Right hindlimb (tissue), 1 donor: ENCODE data around the gene DDX51.
A peak's percentile ranks its signal among the peaks of the same experiment; 100 is the strongest.

Experiments
- DNase-seq: peaks from one replicate; pipeline ENCODE4 v3.0.0-alpha.2; 2018

DDX51 gene, protein sequence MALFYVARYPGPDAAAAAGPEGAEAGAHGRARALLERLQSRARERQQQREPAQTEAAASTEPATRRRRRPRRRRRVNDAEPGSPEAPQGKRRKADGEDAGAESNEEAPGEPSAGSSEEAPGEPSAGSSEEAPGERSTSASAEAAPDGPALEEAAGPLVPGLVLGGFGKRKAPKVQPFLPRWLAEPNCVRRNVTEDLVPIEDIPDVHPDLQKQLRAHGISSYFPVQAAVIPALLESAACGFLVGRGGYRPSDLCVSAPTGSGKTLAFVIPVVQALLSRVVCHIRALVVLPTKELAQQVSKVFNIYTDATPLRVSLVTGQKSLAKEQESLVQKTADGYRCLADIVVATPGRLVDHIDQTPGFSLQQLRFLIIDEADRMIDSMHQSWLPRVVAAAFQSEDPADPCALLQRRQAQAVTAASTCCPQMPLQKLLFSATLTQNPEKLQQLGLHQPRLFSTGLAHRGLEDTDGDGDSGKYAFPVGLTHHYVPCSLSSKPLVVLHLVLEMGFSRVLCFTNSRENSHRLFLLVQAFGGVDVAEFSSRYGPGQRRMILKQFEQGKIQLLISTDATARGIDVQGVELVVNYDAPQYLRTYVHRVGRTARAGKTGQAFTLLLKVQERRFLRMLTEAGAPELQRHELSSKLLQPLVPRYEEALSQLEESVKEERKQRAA

GRCh38 chr12:132144115-132144809 lies at the start of gene DDX51, which contains the start of gene NOC4L:
Gene DDX51, minus strand, starts transcription at chr12:132144319. Its CDS starts 23 bp downstream, at chr12:132144296.
Gene NOC4L, plus strand, starts transcription at chr12:132144457. Its CDS starts 32 bp downstream, at chr12:132144489.
- DNase-seq: peak; percentile 95

GRCh38 chr12:132191715-132192553 lies 47.8 kb upstream of the DDX51 start:
- no peak for DNase-seq

- no peak for DNase-seq
Observed at GRCh38 chr12:132190834-132191500, 46.8 kb upstream of the DDX51 start.

- no peak for DNase-seq
Observed at GRCh38 chr12:132190012-132190755, 46.1 kb upstream of the DDX51 start.

DNA sequence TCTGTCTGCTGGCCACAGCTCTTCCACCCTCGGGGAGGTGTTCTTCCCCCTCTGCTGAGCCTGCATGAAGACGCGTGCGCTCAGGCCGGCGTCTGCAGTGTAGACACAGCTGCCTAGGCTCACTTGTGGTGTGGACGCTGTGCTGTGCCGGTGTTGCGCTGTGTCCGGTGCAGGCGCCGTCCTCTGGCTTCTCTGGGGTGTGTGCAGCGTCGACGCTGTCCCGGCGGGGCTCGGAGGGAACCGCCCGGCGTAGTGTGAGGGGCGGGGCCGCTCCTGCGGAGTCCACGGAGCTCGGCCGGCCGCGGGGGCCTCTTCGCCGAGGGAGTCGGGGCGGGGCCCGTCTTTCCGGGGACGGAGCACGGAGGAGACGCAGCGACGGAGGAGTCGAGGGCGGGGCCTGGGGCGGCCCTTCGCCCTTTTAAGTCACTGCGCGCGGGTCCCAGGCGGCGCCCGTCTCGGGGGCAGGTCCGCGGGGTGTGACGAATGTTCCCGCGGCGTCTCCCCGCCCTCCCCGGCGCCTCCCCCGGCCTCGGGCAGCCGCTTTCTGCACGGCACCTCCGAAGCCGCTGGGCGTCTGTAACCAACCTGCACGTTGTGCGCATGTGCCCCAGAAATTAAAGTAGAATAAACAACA lies 45.4 kb upstream of the DDX51 start:
- peak; percentile 78 for DNase-seq

- DNase-seq: no peak
Observed at GRCh38 chr12:132188916-132189325, 44.8 kb upstream of the DDX51 start.

- DNase-seq: no peak
Observed at GRCh38 chr12:132188451-132188901, 44.4 kb upstream of the DDX51 start.

- no peak for DNase-seq
Observed at GRCh38 chr12:132187646-132188450, 43.7 kb upstream of the DDX51 start.

DNA sequence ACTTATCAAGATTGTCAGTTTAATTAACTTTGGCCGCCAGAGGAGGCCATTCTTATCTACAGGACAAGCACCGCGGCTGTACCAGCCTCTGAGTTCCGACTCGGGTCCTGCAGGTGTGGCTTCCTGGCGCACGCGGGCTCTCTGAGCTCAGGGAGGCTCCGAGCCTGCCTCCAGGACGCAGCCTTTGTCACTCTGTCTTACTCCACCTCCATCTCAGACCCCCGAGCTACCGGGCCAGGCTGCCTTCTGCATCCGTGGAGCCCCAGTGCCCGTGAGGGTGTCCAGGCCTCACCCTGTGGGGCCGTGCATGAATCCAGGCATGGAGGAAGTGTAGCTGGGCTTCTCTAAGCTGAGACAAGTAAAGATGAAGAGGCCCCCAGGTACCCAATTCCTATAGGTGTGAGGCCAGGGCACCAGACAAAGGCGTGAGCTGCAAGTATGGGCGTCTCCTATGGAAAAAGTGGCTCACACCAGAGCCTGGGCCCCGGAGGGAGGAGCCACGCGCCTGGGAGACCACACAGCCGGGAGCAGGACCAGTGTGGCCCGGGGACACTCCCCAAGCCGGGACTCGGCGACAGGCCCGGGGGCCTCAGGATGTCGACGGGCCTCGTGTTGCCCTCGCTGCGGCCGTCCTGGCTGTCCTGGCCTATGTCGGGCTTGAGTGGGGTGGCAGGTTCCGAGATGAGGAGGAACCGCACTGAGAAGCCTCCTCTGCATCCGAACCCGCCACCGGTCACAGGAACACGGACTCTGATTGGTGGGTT lies 42.9 kb upstream of the DDX51 start:
- no peak for DNase-seq

DNA sequence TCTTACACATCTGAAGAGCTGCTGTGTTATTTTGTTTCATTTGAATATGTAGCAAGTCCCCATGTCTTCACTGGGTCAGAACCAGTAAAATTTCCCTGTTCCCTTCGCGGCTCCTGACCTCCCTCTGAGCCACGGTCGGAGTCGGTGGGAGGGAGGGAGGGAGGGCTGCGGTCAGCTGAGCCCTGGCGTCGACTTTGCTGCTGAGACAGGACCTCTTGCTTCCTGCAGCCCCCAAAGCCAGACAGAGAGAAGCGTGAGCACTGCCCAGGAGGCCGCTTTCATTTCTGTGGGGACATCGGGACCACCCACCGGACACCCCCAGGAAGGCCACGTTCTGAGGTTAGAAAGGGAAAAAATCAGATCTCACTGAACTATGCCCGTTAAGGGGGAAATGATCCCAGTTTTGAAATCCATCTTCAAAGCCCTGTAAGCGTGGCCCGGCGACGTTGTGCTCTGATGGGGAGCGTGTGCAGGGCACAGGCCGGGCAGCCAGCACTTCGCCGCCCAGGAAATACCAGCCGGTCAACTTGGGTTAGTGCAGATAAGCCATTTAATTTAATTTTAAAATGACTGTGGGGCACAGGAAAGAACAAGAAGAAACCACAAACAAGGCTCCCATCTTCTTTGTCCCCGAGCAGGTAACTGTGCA lies 42.2 kb upstream of the DDX51 start:
- no peak for DNase-seq

DNA sequence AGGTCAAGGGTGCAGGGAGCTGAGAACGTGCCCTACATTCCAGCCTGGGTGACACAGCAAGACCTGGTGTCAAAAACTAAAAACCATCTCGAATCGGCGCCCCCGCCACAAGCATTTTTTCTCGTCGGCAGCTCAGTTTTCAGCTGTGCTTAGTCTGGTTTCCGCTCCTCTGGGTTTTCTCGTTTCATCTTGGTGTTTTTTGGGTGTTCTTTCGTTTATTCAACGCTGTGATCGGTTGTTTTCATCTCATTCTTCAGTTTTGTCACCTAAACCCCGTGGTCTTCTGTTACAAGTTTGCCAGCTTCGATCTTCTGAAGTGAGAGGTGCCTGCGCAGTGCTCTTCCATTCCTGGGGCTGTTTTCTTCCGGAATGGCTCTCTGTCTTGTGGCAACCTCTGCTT lies 41.6 kb upstream of the DDX51 start:
- DNase-seq: no peak

DNA sequence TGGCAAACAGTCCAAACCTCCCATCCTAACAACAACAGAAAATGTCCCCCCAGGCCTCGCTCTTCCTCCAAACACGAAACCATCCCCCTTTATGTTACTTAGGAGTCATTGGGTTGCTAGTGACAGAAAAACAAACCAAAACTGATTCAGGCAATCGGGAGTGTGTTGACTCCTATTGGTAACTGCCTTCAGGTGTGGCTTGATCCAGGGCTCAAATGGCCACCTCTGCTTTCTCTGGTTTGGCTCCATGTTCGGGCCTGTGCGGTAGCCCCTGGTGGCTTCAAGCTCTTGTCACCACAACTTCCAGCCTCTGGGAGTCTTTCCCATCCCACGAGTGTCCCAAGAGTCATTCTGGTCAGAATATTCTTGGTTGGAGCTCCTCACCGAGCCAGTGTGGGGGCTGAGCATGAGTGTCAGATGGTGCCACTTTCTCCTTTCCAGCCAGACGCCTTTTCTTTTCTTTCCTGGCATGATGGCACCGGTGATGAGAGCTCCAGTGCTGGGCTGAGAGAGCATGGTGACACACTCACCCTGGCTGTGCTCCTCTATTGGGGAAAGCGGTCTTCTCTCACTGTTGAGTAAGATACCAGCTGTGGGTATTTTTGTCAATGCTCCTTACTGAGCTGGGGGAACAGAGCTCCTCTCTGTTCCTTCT lies 38.7 kb upstream of the DDX51 start:
- no peak for DNase-seq

- DNase-seq: no peak
Observed at GRCh38 chr12:132182206-132182710, 38.1 kb upstream of the DDX51 start.

DNA sequence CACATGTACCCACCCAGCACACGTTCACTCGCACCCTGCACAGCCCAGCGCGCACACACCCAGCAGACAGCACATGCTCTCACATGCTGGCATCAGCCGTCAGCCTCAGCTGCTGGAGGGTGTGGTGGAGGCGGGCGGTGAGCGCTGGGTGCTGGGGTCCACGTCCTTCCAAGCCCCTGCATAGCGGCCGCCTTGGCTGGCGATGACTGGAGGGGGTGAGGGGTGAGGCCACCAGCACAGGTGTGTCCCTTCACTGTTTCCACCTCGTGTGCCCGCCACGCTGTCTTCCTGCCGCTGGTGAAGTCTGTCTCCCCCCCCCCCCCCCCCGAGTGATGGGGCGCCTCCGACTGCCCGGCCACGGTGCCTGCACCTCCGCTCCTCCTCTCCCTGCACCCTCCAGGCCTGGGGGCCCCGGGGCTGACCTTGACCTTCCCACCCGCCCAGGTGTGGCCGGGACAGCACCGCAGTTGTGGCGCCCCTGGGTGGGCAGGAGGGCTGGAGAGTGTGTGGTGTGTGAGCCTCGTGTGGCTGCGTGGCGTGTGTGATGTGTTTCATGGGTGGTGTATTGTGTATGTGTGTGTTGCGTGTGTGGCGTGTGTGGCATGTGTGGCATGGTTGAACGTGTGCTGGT lies 37.6 kb upstream of the DDX51 start:
- no peak for DNase-seq

DNA sequence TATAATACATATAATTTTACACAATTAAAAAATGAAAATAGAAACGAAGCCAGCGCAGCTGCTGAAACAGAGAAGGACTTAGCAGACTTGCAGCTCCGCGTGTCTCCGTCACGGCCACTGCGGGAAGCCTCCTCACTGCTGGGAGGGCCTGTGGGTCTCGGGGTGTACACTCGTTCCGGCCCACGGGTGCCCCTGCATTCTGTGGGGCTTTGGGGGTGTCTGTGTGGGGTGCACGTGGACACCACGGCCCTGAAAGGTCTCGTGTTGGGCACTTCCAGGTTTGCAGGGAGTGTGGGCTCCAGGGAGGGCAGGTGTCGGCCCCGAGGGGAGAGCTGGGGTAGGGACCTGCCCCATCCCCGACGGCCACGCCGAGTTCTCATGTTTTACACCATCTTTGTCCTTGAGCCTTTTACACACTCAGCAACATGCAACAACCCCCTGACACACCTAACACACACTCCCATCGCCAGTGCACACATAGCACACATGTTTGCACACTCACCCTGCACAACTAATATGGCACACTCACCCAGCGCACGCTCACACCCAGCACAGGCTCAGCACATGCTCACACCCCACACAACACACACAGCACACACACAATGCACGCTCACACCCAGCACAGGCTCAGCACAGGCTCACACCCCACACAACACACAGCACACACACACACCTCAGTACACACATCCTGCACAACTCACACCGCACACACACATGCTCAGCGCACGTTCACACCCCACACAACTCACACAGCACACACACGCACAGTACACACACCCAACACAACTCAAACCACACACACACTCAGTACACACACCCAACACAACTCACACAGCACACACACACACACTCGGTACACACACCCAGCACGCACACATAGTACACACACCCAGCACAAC lies 36.8 kb upstream of the DDX51 start:
- no peak for DNase-seq
